ENCODE data around the gene LECT2. TPM values are rescaled to one million over a fixed set of nuclear protein-coding genes. Genes with fewer than 3 reads are reported as not detected.

The LECT2 gene
- total and polyA plus RNA-seq, 12 donors, result not detected

GRCh38 chr5:136000147-136000546 lies 45.4 kb upstream of the LECT2 start:
- peaks cover 0 to 3% of the 10 kb centered on the region in 2 donors for H3K4me1 ChIP-seq (replicated peaks in 1 of 2)
- peak overlapping the region in 1 of 5 donors; percentile 78 for H3K27ac ChIP-seq
- H3K27me3 ChIP-seq, result peaks cover 6% of the 10 kb centered on the region
- no peaks in the 10 kb centered on the region for H3K36me3 ChIP-seq (replicated peaks in 1 of 2)
- H3K4me3 ChIP-seq, result no peak overlapping the region
- H3K9me3 ChIP-seq (replicated peaks in 1 of 3), result no peaks in the 10 kb centered on the region
- WGBS, 4 donors, result 89 to 95% (median 92%) methylated on average over 2 of the region's 2 CpGs
- DNase-seq, result no peak
- intact Hi-C loops (cut with DNase I), result no loop called here
- TF ChIP-seq CTCF (IDR thresholded peaks at IDR 0.05) (no peak), POLR2A (IDR thresholded peaks at IDR 0.05) (no peak)

- H3K27me3 ChIP-seq, result peaks cover 6% of the 10 kb centered on the region
- 71 to 82% (median 76%) methylated on average over 8 of the region's 8 CpGs for WGBS, 4 donors
- H3K4me3 ChIP-seq, result no peak overlapping the region
- no peaks in the 10 kb centered on the region for H3K36me3 ChIP-seq (replicated peaks in 1 of 2)
- H3K4me1 ChIP-seq (replicated peaks in 1 of 2), result peaks cover 0 to 3% of the 10 kb centered on the region in 2 donors
- peak in 4 of 7 donors; percentile 25 to 45 (median 40) for DNase-seq
- TF ChIP-seq CTCF (IDR thresholded peaks at IDR 0.05), result no peak
- TF ChIP-seq POLR2A (IDR thresholded peaks at IDR 0.05), result no peak
- H3K9me3 ChIP-seq (replicated peaks in 1 of 3), result no peaks in the 10 kb centered on the region
- peak overlapping the region in 3 of 5 donors; percentile 33 to 78 (median 34) for H3K27ac ChIP-seq
- intact Hi-C loops (cut with DNase I), result no loop called here
Observed at GRCh38 chr5:135999406-136000139, 44.8 kb upstream of the LECT2 start.

GRCh38 chr5:135998889-135999288 lies 44.1 kb upstream of the LECT2 start:
- Histone ChIP-seq H3K27ac (peak overlapping the region in 3 of 5 donors; percentile 33 to 78 (median 34)), H3K27me3 (peaks cover 6% of the 10 kb centered on the region), H3K4me3 (no peak overlapping the region), H3K9me3 (replicated peaks in 1 of 3) (no peaks in the 10 kb centered on the region), H3K36me3 (replicated peaks in 1 of 2) (no peaks in the 10 kb centered on the region), H3K4me1 (replicated peaks in 1 of 2) (peaks cover 0 to 7% of the 10 kb centered on the region in 2 donors)
- intact Hi-C loops (cut with DNase I), result no loop called here
- WGBS, 4 donors, result 76 to 87% (median 86%) methylated on average over 4 to 6 of the region's 6 CpGs
- TF ChIP-seq CTCF (IDR thresholded peaks at IDR 0.05), result no peak
- no peak for TF ChIP-seq POLR2A (IDR thresholded peaks at IDR 0.05)
- no peak for DNase-seq

GRCh38 chr5:135997673-135998335 lies 43.0 kb upstream of the LECT2 start:
- Histone ChIP-seq H3K27me3 (peaks cover under 1% of the 10 kb centered on the region), H3K4me3 (no peak overlapping the region), H3K9me3 (replicated peaks in 1 of 3) (no peaks in the 10 kb centered on the region), H3K27ac (no peak overlapping the region), H3K4me1 (replicated peaks in 1 of 2) (peaks cover 0 to 12% of the 10 kb centered on the region in 2 donors), H3K36me3 (replicated peaks in 1 of 2) (no peaks in the 10 kb centered on the region)
- intact Hi-C loops (cut with DNase I), result no loop called here
- 81 to 86% (median 84%) methylated on average over 8 of the region's 8 CpGs for WGBS, 4 donors
- no peak for DNase-seq
- TF ChIP-seq POLR2A (IDR thresholded peaks at IDR 0.05) (no peak), CTCF (IDR thresholded peaks at IDR 0.05) (no peak)
